ENCODE measurements around the gene MFSD12.

Gene MFSD12

DNA sequence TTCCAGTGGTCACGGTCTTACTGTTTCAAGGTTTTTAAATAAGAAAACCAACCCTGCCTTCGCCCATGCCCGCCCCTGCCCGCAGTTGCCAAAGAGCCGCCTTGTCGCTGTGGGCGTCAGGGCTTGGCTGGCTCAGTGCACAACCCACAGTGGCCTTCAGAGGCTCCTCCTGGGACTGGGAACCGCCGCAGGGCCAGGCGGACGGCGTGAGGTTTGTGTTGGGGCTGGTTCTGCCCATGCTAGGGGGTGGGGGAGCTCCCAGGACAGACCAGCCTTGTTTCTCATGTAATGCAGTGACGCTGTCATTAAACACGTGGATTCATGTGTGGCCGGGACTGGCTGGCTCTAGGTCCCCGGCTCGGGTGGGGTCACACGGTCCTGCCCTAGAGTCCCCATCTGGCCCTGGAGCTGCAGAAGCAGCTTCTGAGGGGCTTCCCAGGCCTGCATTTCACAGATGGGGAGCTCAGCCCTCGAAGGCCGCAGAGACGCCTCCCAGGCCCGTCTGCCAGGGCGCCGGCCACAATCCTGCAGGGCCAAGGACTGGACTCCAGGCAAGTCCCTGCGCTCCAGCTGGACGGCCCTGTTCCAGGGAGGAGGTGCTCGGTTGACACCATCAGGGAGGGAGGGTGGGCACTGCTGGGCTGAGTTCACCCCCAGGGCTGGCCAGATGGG lies 20.8 kb downstream of the MFSD12 start:
- no peak overlapping the region for H3K4me3 ChIP-seq (ENCODE audit: control insufficient read depth, low read depth, low read length)
- no peak for TF ChIP-seq CTCF (IDR thresholded peaks at IDR 0.05; ENCODE audit: control insufficient read depth, insufficient read depth, low read depth, low read length, missing control alignments)
- DNase-seq (ENCODE audit: low read depth): no peak

- TF ChIP-seq CTCF (IDR thresholded peaks at IDR 0.05; ENCODE audit: control insufficient read depth, insufficient read depth, low read depth, low read length, missing control alignments): no peak
Measured at GRCh38 chr19:3535981-3536380, 21.4 kb downstream of the MFSD12 start.

GRCh38 chr19:3535563-3535965 lies 21.8 kb downstream of the MFSD12 start:
- no peak for TF ChIP-seq CTCF (IDR thresholded peaks at IDR 0.05; ENCODE audit: control insufficient read depth, insufficient read depth, low read depth, low read length, missing control alignments)
- no peak for DNase-seq (ENCODE audit: low read depth)

More at GRCh38 chr19:3535981-3536380, 21.4 kb downstream of the MFSD12 start:
- H3K4me3 ChIP-seq (ENCODE audit: control insufficient read depth, low read depth, low read length): no peak overlapping the region
- no peak for DNase-seq (ENCODE audit: low read depth)

DNA sequence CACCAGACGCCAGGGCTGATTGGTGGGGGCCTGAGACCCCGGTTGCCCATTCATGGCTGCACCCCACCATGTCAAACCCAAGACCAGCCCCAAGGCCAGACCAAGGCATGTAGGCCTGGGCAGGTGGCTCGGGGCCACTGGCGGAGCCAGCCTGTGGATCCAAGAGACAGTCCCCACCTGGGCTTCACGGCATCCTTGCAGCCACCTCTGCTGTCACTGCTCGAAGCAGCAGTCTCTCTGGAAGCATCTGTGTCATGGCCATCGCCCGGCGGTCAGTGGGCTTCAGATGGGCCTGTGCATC lies 22.2 kb downstream of the MFSD12 start:
- no peak for DNase-seq (ENCODE audit: low read depth)
- no peak for TF ChIP-seq CTCF (IDR thresholded peaks at IDR 0.05; ENCODE audit: control insufficient read depth, insufficient read depth, low read depth, low read length, missing control alignments)
- H3K4me3 ChIP-seq (ENCODE audit: control insufficient read depth, low read depth, low read length): no peak overlapping the region

More at GRCh38 chr19:3535563-3535965, 21.8 kb downstream of the MFSD12 start:
- H3K4me3 ChIP-seq (ENCODE audit: control insufficient read depth, low read depth, low read length): no peak overlapping the region

DNA sequence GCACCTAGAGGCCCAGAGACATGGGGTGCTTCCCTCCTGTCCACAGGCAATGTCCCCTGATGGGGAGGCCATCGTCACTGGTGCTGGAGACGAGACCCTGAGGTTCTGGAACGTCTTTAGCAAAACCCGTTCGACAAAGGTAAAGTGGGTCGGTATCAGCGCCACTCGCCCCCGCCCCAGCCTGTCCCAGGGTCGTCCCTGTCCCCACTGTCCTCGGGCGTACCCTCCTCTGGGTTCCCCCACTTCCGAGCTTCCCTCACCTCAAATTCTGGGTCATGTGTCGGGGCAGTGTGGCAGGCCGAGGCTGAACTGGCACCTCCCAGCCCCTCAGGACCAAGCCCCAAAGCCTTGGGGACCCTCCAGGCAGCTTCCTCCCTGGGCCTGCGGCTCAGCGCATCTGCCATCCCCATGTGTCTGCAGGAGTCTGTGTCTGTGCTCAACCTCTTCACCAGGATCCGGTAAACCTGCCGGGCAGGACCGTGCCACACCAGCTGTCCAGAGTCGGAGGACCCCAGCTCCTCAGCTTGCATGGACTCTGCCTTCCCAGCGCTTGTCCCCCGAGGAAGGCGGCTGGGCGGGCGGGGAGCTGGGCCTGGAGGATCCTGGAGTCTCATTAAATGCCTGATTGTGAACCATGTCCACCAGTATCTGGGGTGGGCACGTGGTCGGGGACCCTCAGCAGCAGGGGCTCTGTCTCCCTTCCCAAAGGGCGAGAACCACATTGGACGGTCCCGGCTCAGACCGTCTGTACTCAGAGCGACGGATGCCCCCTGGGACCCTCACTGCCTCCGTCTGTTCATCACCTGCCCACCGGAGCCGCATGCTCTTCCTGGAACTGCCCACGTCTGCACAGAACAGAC lies 22.8 kb downstream of the MFSD12 start:
- TF ChIP-seq CTCF (IDR thresholded peaks at IDR 0.05; ENCODE audit: control insufficient read depth, insufficient read depth, low read depth, low read length, missing control alignments): no peak
- no peak for DNase-seq (ENCODE audit: low read depth)
- no peak overlapping the region for H3K4me3 ChIP-seq (ENCODE audit: control insufficient read depth, low read depth, low read length)

GRCh38 chr19:3533563-3534216 lies 23.7 kb downstream of the MFSD12 start:
- no peak for TF ChIP-seq CTCF (IDR thresholded peaks at IDR 0.05; ENCODE audit: control insufficient read depth, insufficient read depth, low read depth, low read length, missing control alignments)
- no peak for DNase-seq (ENCODE audit: low read depth)
- no peak overlapping the region for H3K4me3 ChIP-seq (ENCODE audit: control insufficient read depth, low read depth, low read length)

Data from AG09309 (cell line).